ENCODE measurements around the gene GPX5.

- TF ChIP-seq CTCF (IDR thresholded peaks at IDR 0.05; ENCODE audit: low read length), result no peak
- no peak for TF ChIP-seq EZH2 (optimal IDR thresholded peaks at IDR 0.05; ENCODE audit: low read depth, low read length)
Observed at GRCh38 chr6:28490205-28490890, 35.3 kb upstream of the GPX5 start.

Measured in MM.1S (cell line).